Mucosa of descending colon (tissue), 3 donors: ENCODE measurements around the gene ASXL1. TPM values are rescaled to one million over a fixed set of nuclear protein-coding genes. Genes with fewer than 3 reads are reported as not detected.
"Not testable (repeated sequence)": the region's sequence is repeated elsewhere in the genome, so short reads cannot be mapped to it uniquely, and the experiment has no call there.

ENCODE experiments used
- ATAC-seq: fragments of 200-7000 bp; cut with Tn5 transposase; one replicate; pipeline ENCODE4 v1.9.1; 2020; ENCODE audit warnings: mild to moderate bottlenecking, moderate library complexity
- DNase-seq, 3 donors: peaks; one replicate each; pipeline ENCODE4 v3.0.0-alpha.2; 2020
- H3K36me3 ChIP-seq: fragments of 200-600 bp; one replicate; pipeline ENCODE4 v1.8.0; 2021; ENCODE audit warnings: low read depth, mild to moderate bottlenecking
- H3K4me1 ChIP-seq: fragments of 200-600 bp; one replicate; pipeline ENCODE4 v1.8.0; 2021; ENCODE audit warnings: low read depth, mild to moderate bottlenecking
- H3K4me3 ChIP-seq: fragments of 200-600 bp; one replicate; pipeline ENCODE4 v1.8.0; 2021; ENCODE audit warnings: mild to moderate bottlenecking
- H3K9me3 ChIP-seq: fragments of 200-600 bp; one replicate; pipeline ENCODE4 v1.8.0; 2021; ENCODE audit warnings: mild to moderate bottlenecking
- intact Hi-C, 2 donors: fragments of 100-400 bp; cut with DNase I in 1 of 2; cut with micrococcal nuclease in 1 of 2; formaldehyde crosslinking; loops; one replicate each; pipeline versions ENCODE4 v1.11.0 to v1.11.1; 2022; cut with DNase I, micrococcal nuclease
- total RNA-seq, 3 donors: library from RNA; stranded (reverse); fragmentation: NEBNext Ultra II Directional in 2 of 3; extraction: Animal tissue kit (Norgen Biotek cat#: 25700) in 2 of 3; gene quantifications; one replicate each; pipeline versions ENCODE4 v1.2.1 to v1.2.4, GENCODE V29; 2021 to 2023
- TF ChIP-seq, protein P1 (sequence below): fragments of 200-600 bp; IDR thresholded peaks from one replicate; pipeline ENCODE4 v1.8.0; 2022; ENCODE audit warnings: antibody characterized with exemption, mild to moderate bottlenecking
- donor health status: DM: no; HTN: no; CAD: no; lungs with moderate emphysema.
- donor health status: DM: no; HTN: no; CAD: no.
- donor health status: DM: no; HTN: yes; CAD: no.

The ASXL1 gene
- total RNA-seq, 3 donors from 2014 or later: 47.4 to 78.9 (median 52.3) TPM

DNA sequence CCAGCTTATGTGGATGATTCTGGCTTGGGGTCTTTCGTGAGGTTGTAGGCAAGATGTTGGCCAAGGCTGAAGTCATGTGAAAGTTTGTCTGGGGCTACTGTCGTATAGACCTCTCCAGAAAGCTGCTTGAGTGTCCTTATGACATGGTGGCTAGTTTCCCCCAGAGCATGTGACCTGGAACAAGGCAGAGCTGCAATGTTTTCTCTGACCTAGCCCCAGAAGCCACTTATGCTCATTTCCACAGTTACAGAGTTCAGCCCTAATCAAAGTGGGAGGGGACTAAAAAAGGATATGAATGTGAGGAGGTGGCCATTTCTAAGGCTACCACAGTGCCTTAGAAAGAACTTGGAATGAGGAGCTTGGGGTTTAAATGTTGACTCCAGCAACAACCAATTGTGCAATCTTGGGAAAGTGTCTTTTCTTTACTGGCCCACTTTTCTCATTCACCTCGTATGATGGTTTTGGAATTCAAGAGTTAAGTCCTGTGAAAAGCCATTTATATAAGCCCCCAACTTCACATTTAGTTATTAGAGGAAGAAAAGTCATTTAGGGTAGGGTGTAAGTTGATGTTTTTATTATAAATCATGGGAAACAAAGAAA, 5.9 kb upstream of the ASXL1 start:
- H3K36me3 ChIP-seq: no peaks in the 10 kb centered on the region
- no peak for DNase-seq
- peaks cover 7% of the 10 kb centered on the region for H3K4me1 ChIP-seq
- ATAC-seq: no peak
- intact Hi-C loops: no loop called here
- no peaks in the 10 kb centered on the region for H3K9me3 ChIP-seq
- TF ChIP-seq, protein P1, sequence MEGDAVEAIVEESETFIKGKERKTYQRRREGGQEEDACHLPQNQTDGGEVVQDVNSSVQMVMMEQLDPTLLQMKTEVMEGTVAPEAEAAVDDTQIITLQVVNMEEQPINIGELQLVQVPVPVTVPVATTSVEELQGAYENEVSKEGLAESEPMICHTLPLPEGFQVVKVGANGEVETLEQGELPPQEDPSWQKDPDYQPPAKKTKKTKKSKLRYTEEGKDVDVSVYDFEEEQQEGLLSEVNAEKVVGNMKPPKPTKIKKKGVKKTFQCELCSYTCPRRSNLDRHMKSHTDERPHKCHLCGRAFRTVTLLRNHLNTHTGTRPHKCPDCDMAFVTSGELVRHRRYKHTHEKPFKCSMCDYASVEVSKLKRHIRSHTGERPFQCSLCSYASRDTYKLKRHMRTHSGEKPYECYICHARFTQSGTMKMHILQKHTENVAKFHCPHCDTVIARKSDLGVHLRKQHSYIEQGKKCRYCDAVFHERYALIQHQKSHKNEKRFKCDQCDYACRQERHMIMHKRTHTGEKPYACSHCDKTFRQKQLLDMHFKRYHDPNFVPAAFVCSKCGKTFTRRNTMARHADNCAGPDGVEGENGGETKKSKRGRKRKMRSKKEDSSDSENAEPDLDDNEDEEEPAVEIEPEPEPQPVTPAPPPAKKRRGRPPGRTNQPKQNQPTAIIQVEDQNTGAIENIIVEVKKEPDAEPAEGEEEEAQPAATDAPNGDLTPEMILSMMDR: no peak
- H3K4me3 ChIP-seq: no peak overlapping the region

DNA sequence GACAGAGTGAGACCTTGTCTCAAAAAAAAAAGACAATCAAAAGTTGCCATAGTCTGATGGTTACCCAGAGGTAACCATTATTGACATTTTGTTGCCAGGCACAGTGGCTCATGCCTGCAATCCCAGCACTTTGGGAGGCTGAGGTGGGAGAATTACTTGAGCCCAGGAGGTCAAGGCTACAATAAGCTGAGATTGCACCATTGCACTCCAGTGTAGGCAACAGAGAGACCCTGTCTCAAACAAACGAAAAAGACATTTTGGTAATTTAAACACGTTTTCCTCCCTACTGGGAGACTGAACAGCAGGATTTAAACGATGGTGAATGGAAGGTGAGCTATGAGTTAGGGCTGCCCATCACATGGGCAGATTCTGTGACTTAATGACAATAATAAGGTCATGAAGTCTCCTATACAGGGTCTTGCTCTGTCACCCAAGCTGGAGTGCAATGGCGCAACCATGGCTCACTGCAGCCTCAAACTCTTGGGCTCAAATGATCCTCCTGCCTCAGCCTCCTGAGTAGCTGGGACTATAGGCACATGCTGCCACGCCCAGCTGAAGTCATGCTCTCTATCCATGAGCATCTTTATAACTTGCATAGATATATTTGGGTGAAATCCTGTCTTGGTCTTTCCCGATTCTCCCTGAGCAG, 4.2 kb upstream of the ASXL1 start:
- no peak for DNase-seq
- Histone ChIP-seq H3K4me1 (peaks cover 9% of the 10 kb centered on the region), H3K9me3 (no peaks in the 10 kb centered on the region), H3K4me3 (no peak overlapping the region), H3K36me3 (no peaks in the 10 kb centered on the region)
- intact Hi-C loops: no loop called here
- TF ChIP-seq, protein P1: no peak
- ATAC-seq: no peak

DNA sequence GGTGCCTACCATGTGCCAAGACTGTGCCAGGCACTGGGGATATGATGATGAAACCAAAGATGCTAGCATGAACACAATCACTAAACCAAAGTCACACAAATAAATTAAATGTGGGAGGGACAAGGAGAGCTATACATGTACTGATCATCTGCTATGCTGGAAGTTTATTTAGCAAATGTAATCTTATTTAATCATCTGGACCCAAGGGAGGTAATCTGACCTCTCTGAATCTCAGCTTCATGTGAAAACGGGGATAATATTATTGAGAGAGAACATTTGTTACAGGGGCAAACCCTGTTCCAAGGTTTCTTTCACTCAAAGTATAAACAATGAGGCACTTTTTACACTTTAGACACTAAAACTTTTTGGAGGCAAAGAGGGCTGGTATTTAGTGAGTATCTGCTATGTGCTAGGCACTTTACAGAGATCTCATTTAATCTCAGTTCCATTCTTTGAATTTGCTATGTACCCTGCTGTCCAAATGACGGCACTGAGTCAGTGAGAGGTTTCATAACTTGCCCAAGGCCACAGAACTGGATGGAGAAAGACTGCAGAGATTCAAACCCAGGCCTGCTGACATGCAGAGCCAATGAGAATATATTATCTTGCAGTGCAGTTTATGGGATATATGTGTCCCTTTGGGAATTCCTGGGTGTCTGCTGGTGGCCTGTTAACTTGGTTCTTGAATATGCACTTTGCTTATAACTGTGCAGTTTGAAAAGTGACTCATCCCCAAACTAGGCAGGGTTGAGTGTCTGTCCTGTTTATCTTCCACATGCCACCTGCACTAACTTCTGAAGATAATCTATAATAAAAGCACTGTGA, 3.3 kb upstream of the ASXL1 start:
- ATAC-seq (no peak), DNase-seq (no peak)
- intact Hi-C loops: no loop called here
- TF ChIP-seq, protein P1: no peak
- Histone ChIP-seq H3K36me3 (no peaks in the 10 kb centered on the region), H3K4me1 (peaks cover 13% of the 10 kb centered on the region), H3K4me3 (no peak overlapping the region), H3K9me3 (no peaks in the 10 kb centered on the region)

DNA sequence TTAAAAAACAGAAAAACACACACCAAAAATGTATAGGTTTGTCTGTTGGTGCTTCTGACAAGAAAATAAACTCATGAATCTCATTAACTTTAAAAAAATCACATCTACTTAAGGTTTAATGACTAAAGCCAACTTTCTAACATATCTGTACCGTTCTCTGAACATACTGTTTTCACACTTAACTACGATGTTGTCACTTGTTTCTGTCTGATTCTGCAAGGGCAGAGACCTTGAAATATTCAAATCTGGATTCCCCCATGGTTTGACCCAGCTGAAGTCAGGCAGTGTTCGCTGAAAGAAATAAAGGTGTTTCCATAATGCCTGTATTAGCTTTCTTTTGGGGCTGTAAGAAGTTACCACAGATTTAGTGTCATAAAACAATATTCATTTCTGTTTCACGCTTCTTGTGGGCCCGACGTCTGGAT, 2.7 kb upstream of the ASXL1 start:
- intact Hi-C loops: no loop called here
- TF ChIP-seq, protein P1: no peak
- ATAC-seq: no peak

DNA sequence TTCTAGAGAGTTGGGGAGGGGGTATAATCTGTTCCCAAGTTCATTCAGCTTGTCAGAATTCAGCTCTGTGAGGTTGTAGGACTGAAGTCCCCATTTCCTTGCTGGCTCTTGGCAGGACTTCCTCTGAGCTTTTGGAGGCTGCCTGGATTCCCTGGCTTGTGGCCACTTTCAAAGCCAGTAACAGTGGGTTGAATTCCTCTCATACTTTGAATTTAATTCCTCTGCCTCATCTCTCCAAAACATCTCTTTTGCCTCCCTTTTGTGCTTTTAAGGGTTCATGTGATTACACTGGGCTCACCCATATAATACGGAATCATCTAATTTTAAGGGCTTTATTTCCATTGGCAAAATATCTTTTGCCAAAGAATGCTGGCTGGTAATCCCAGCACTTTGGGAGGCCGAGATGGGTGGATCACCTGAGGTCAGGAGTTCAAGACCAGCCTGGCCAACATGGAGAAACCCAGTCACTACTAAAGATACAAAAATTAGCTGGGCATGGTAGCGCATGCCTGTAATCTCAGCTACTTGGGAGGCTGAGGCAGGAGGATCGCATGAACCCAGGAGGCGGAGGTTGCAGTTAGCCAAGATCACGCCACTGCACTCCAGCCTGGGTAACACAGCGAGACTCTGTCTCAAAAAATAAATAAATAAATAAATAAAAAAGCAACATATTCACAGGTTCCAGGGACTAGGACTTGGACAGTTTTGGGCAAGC, 2.1 kb upstream of the ASXL1 start:
- H3K4me3 ChIP-seq, DNase-seq, ATAC-seq, H3K36me3 ChIP-seq, H3K9me3 ChIP-seq, intact Hi-C loops: not testable (repeated sequence)
- peaks cover 20% of the 10 kb centered on the region for H3K4me1 ChIP-seq

More for the DNA sequence above, 2.7 kb upstream of the ASXL1 start:
- Histone ChIP-seq H3K4me3 (no peak overlapping the region), H3K4me1 (peaks cover 20% of the 10 kb centered on the region), H3K9me3 (no peaks in the 10 kb centered on the region), H3K36me3 (no peaks in the 10 kb centered on the region)
- DNase-seq: no peak
